Measurements from ENCODE around the gene ZNF594.
"Not testable (repeated sequence)": the region's sequence is repeated elsewhere in the genome, so short reads cannot be mapped to it uniquely, and the experiment has no call there.

- TF ChIP-seq CTCF (IDR thresholded peaks at IDR 0.05; ENCODE audit: low read length); EZH2 (optimal IDR thresholded peaks at IDR 0.05; ENCODE audit: low read depth, low read length); EZH2phosphoT487 (IDR thresholded peaks at IDR 0.05; ENCODE audit: low read length): not testable (repeated sequence)
Observed at GRCh38 chr17:5239769-5240168, 48.1 kb upstream of the ZNF594 start.
